GM12878 (cell line): ENCODE results near the gene EWSR1.

Experiments
- ATF3 ChIP-seq: IDR thresholded peaks from 2 replicates; pipeline ENCODE4 v1.6.1; 2011; ENCODE audit warnings: low read depth, mild to moderate bottlenecking, low read length, moderate library complexity, borderline replicate concordance; ENCODE audit errors: extremely low read depth
- ATF7 ChIP-seq: fragments of 450-650 bp; IDR thresholded peaks from 2 replicates; pipeline ENCODE4 v1.6.1; 2016; ENCODE audit warnings: low read depth, mild to moderate bottlenecking
- CREB1 ChIP-seq: IDR thresholded peaks from 2 replicates; pipeline ENCODE4 v1.6.1; 2012; ENCODE audit warnings: low read depth, mild to moderate bottlenecking, inconsistent platforms
- CTCF ChIP-seq, 3 experiments: IDR thresholded peaks in 2 of 3; conservative IDR thresholded peaks in 1 of 3; 2 replicates each; pipeline ENCODE4 v1.5.1; 2011; ENCODE audit warnings: low read depth in 3 of 3, low read length in 3 of 3, mild to moderate bottlenecking in 3 of 3, control low read depth in 2 of 3, moderate library complexity in 2 of 3, inconsistent platforms in 1 of 3, mixed read lengths in 1 of 3; ENCODE audit not compliant: control insufficient read depth in 2 of 3, insufficient read depth in 1 of 3; ENCODE audit errors: extremely low read depth in 1 of 3
- PBX3 ChIP-seq: IDR thresholded peaks from 2 replicates; pipeline ENCODE4 v1.6.1; 2011; ENCODE audit warnings: mild to moderate bottlenecking, low read depth, low read length, moderate library complexity; ENCODE audit not compliant: insufficient replicate concordance
- POLR2A ChIP-seq: IDR thresholded peaks from 2 replicates; pipeline ENCODE4 v1.6.1; 2011; ENCODE audit warnings: low read depth, mild to moderate bottlenecking, low read length
- SP1 ChIP-seq: IDR thresholded peaks from one replicate; pipeline ENCODE4 v1.6.1; 2011; ENCODE audit warnings: low read depth, low read length
- SRF ChIP-seq, 2 experiments: IDR thresholded peaks; 2 replicates each; pipeline ENCODE4 v1.6.1; 2011; ENCODE audit warnings: low read depth in 2 of 2, low read length in 2 of 2, mild to moderate bottlenecking in 1 of 2, moderate library complexity in 1 of 2
- TAF1 ChIP-seq: IDR thresholded peaks from 2 replicates; pipeline ENCODE4 v1.6.1; 2011; ENCODE audit warnings: mild to moderate bottlenecking, low read depth, low read length, borderline replicate concordance
- USF2 ChIP-seq: IDR thresholded peaks from 2 replicates; pipeline ENCODE4 v1.6.1; 2011; ENCODE audit warnings: low read depth, low read length, improper control_type of control experiment, borderline replicate concordance
- ZBTB11 ChIP-seq: fragments of 450-650 bp; formaldehyde crosslinking; IDR thresholded peaks from 2 replicates; pipeline ENCODE4 v1.5.0; 2022; ENCODE audit warnings: mild to moderate bottlenecking, missing genetic modification characterization
- TF ChIP-seq, protein P1 (sequence below): IDR thresholded peaks from 2 replicates; pipeline ENCODE4 v1.6.1; 2011; ENCODE audit warnings: borderline replicate concordance, low read depth, mild to moderate bottlenecking, moderate library complexity, mixed read lengths, low read length; ENCODE audit not compliant: insufficient read depth; ENCODE audit errors: extremely low read length
- TF ChIP-seq, protein P2 (sequence below): IDR thresholded peaks from 2 replicates; pipeline ENCODE4 v1.6.1; 2011; ENCODE audit warnings: borderline replicate concordance, low read depth, mild to moderate bottlenecking, moderate library complexity, low read length; ENCODE audit not compliant: insufficient read depth, poor library complexity, severe bottlenecking

- TF ChIP-seq CTCF (IDR thresholded peaks at IDR 0.05 in 2 of 3, conservative IDR thresholded peaks at IDR 0.05 in 1 of 3; ENCODE audit: control insufficient read depth in 2 of 3, extremely low read depth in 1 of 3, insufficient read depth in 1 of 3, low read depth in 3 of 3, low read length in 3 of 3), result no peak
- TF ChIP-seq, protein P1, sequence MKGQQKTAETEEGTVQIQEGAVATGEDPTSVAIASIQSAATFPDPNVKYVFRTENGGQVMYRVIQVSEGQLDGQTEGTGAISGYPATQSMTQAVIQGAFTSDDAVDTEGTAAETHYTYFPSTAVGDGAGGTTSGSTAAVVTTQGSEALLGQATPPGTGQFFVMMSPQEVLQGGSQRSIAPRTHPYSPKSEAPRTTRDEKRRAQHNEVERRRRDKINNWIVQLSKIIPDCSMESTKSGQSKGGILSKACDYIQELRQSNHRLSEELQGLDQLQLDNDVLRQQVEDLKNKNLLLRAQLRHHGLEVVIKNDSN, result no peak
- TF ChIP-seq SRF (IDR thresholded peaks at IDR 0.05; ENCODE audit: low read depth in 2 of 2, low read length in 2 of 2), result no peak
- TF ChIP-seq ATF7, result no peak
- TF ChIP-seq SP1, result no peak
- no peak for TF ChIP-seq TAF1
- TF ChIP-seq POLR2A, result no peak
- TF ChIP-seq PBX3, result no peak
- TF ChIP-seq CREB1, result no peak
- no peak for TF ChIP-seq ATF3
- TF ChIP-seq, protein P2, sequence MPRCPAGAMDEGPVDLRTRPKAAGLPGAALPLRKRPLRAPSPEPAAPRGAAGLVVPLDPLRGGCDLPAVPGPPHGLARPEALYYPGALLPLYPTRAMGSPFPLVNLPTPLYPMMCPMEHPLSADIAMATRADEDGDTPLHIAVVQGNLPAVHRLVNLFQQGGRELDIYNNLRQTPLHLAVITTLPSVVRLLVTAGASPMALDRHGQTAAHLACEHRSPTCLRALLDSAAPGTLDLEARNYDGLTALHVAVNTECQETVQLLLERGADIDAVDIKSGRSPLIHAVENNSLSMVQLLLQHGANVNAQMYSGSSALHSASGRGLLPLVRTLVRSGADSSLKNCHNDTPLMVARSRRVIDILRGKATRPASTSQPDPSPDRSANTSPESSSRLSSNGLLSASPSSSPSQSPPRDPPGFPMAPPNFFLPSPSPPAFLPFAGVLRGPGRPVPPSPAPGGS, result no peak
- TF ChIP-seq ZBTB11, result no peak
- no peak for TF ChIP-seq USF2
Measured at GRCh38 chr22:29325356-29325755, 57.3 kb downstream of the EWSR1 start.
